Natural killer cell (primary cell): ENCODE measurements around the gene MRPL41. TPM values are rescaled to one million over a fixed set of nuclear protein-coding genes. Genes with fewer than 3 reads are reported as not detected.

Experiments used
- ATAC-seq, 3 donors: fragments of 150-1000 bp in 2 of 3; fragments of 200-7000 bp in 1 of 3; cut with Tn5 transposase; 1 replicate in 1 of 3; 2 replicates in 2 of 3; pipeline ENCODE4 v1.10.0; 2021; ENCODE audit warnings: mild to moderate bottlenecking in 2 of 3, moderate library complexity in 2 of 3
- DNase-seq, 2 donors: peaks; one replicate each; pipeline versions ENCODE4 v3.0.0 to v3.0.0-alpha.2; 2013 to 2021; ENCODE audit warnings: mixed read lengths in 1 of 2
- H3K27ac ChIP-seq: one replicate; pipeline ENCODE4 v1.5.1; 2013; ENCODE audit warnings: mild to moderate bottlenecking, low read length
- H3K27me3 ChIP-seq: one replicate; pipeline ENCODE4 v1.6.1; 2013; ENCODE audit warnings: low read length; ENCODE audit not compliant: control insufficient read depth, insufficient read depth
- H3K36me3 ChIP-seq: one replicate; pipeline ENCODE4 v1.6.1; 2013; ENCODE audit warnings: low read length; ENCODE audit not compliant: control insufficient read depth, insufficient read depth
- H3K4me1 ChIP-seq: one replicate; pipeline ENCODE4 v1.6.1; 2013; ENCODE audit warnings: low read length; ENCODE audit not compliant: control insufficient read depth, insufficient read depth
- H3K4me3 ChIP-seq: one replicate; pipeline ENCODE4 v1.5.1; 2013; ENCODE audit warnings: low read length
- H3K9me3 ChIP-seq: one replicate; pipeline ENCODE4 v1.6.1; 2013; ENCODE audit warnings: low read length; ENCODE audit not compliant: control insufficient read depth, insufficient read depth
- H3K27ac Mint-ChIP-seq, 2 donors: one replicate each; pipeline ENCODE4 v1.8.0; 2022; ENCODE audit warnings: mild to moderate bottlenecking in 2 of 2, mixed read lengths in 2 of 2, moderate library complexity in 1 of 2
- H3K27me3 Mint-ChIP-seq, 2 donors: one replicate each; pipeline ENCODE4 v1.8.0; 2022; ENCODE audit warnings: low read depth in 2 of 2, mixed read lengths in 2 of 2
- H3K36me3 Mint-ChIP-seq: one replicate; pipeline ENCODE4 v1.8.0; 2022; ENCODE audit warnings: mixed read lengths
- H3K4me1 Mint-ChIP-seq, 2 donors: one replicate each; pipeline ENCODE4 v1.8.0; 2022; ENCODE audit warnings: mixed read lengths in 2 of 2
- H3K4me3 Mint-ChIP-seq: one replicate; pipeline ENCODE4 v1.8.0; 2022; ENCODE audit warnings: mild to moderate bottlenecking, moderate library complexity, mixed read lengths
- H3K9me3 Mint-ChIP-seq, 2 donors: one replicate each; pipeline ENCODE4 v1.8.0; 2022; ENCODE audit warnings: mixed read lengths in 2 of 2
- WGBS: methylation state at CpG from one replicate; pipeline ENCODE4 v1.1.7; 2013; ENCODE audit warnings: missing lambda C conversion rate; ENCODE audit not compliant: insufficient coverage; 5-methylcytosine and 5-hydroxymethylcytosine counted together
- intact Hi-C: fragments of 100-400 bp; cut with micrococcal nuclease; formaldehyde crosslinking; loops from one replicate; pipeline ENCODE4 v1.14.2; 2022
- total RNA-seq, 4 donors: library from RNA; stranded (reverse); fragments of 120-200 nt in 1 of 4; gene quantifications; one replicate each; pipeline versions ENCODE4 v1.2.3 to v1.2.4, GENCODE V29; 2013 to 2022
- TF ChIP-seq, protein P1 (sequence below): fragments of 200-600 bp; IDR thresholded peaks from one replicate; pipeline ENCODE4 v1.8.0; 2022; ENCODE audit warnings: antibody characterized with exemption

Gene MRPL41
- total RNA-seq, 3 donors from 2014 or later (not counting 1 experiment from before 2014, with no cell fraction given): 11.5 to 17.9 (median 16.8) TPM

DNA sequence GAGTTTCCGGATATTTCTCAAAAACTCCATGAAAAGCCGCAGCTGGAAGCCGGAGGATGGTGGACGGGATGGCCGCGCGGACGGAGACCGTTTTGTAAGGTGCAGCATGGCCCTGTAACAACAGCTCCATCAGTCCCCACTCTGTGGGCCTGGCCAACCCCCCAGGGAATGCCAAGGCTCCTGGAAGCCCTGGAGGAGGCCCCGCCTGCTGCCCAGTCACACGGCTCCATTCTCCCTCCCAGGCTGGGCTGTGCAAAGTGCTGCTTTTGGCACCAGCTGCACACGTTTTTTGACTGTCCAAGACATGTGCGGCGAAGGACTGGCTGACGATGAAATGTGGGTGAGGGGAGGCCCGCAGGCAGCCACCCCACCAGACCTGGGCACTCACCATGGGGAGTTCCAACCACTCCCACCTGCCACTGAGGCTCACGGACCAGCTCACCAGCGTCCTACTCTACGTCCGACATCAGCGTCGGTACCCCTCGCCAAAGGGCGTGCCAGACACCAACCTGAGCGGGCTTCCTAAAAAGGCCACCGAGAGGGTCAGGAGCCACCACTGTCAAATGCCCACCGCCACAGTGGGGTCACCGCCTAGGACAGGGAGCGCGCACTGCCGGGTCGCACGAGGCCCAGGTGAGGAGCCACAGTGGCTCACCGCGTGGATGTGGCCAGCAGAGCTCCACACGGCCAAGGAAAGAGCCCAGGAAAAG, 28.8 kb upstream of the MRPL41 start:
- Mint-ChIP-seq H3K36me3 (no peaks in the 10 kb centered on the region), H3K9me3 (no peaks in the 10 kb centered on the region), H3K4me1 (peaks cover 12 to 14% of the 10 kb centered on the region in 2 donors), H3K4me3 (no peak overlapping the region), H3K27me3 (no peaks in the 10 kb centered on the region), H3K27ac (no peak overlapping the region)
- Histone ChIP-seq H3K4me1 (peaks cover 16% of the 10 kb centered on the region), H3K27ac (no peak overlapping the region), H3K4me3 (no peak overlapping the region), H3K9me3 (no peaks in the 10 kb centered on the region), H3K36me3 (no peaks in the 10 kb centered on the region), H3K27me3 (no peaks in the 10 kb centered on the region)
- ATAC-seq (no peak), DNase-seq (no peak)
- 96% methylated on average over 36 of the region's 36 CpGs for WGBS
- intact Hi-C loops: loop anchor here (2.0 to 10.0 kb wide), 2 partner anchors 98 to 228 kb away; no protein-coding TSS in a partner anchor
- TF ChIP-seq, protein P1, sequence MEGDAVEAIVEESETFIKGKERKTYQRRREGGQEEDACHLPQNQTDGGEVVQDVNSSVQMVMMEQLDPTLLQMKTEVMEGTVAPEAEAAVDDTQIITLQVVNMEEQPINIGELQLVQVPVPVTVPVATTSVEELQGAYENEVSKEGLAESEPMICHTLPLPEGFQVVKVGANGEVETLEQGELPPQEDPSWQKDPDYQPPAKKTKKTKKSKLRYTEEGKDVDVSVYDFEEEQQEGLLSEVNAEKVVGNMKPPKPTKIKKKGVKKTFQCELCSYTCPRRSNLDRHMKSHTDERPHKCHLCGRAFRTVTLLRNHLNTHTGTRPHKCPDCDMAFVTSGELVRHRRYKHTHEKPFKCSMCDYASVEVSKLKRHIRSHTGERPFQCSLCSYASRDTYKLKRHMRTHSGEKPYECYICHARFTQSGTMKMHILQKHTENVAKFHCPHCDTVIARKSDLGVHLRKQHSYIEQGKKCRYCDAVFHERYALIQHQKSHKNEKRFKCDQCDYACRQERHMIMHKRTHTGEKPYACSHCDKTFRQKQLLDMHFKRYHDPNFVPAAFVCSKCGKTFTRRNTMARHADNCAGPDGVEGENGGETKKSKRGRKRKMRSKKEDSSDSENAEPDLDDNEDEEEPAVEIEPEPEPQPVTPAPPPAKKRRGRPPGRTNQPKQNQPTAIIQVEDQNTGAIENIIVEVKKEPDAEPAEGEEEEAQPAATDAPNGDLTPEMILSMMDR: no peak

DNA sequence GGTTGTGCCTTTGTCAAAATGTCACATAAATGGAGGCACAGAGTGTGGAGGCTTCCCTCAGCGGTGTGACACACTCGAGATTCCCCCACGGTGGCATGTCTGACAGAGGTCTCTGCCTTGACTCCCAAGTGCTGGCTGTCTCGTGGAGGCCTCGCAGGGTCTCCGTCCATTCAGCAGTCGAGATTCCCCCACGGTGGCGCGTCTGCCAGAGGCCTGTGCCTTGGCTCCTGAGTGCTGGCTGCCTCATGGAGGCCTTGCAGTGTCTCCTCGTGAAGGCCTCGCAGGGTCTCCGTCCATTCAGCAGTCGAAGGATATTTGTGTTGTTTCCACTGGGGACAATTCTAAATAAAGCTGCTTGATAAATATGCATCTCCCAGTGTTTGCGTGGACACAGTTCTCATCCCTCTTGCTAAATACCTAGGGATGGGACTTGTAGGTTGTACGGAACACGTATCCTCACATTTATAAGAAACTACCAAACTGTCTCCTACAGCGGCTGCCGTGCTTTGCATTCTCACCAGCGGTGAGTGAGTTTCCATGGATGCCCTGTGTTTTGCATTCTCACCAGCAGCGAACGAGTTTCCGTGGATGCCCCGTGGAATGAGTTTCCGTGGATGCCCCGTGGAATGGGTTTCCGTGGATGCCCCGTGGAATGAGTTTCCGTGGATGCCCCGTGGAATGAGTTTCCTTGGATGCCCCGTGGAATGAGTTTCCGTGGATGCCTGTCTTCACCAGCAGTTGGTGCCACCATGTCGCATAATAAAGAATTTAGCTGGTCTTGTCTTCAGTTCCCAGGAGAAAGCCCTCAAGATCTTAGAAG, 27.3 kb upstream of the MRPL41 start:
- H3K36me3 ChIP-seq: no peaks in the 10 kb centered on the region
- DNase-seq (no peak), ATAC-seq (no peak)
- peaks cover 12 to 14% of the 10 kb centered on the region in 2 donors for H3K4me1 Mint-ChIP-seq
- H3K27me3 Mint-ChIP-seq: no peaks in the 10 kb centered on the region
- WGBS: 94% methylated on average over 33 of the region's 33 CpGs
- intact Hi-C loops: loop anchor here (10.0 kb wide), 1 partner anchor 230 kb away; no protein-coding TSS in a partner anchor
- peaks cover 16% of the 10 kb centered on the region for H3K4me1 ChIP-seq
- no peaks in the 10 kb centered on the region for H3K36me3 Mint-ChIP-seq
- H3K27ac Mint-ChIP-seq: no peak overlapping the region
- H3K27me3 ChIP-seq: no peaks in the 10 kb centered on the region
- H3K9me3 Mint-ChIP-seq: no peaks in the 10 kb centered on the region
- no peaks in the 10 kb centered on the region for H3K9me3 ChIP-seq
- TF ChIP-seq, protein P1: no peak
- H3K4me3 Mint-ChIP-seq: no peak overlapping the region
- H3K4me3 ChIP-seq: no peak overlapping the region
- no peak overlapping the region for H3K27ac ChIP-seq

DNA sequence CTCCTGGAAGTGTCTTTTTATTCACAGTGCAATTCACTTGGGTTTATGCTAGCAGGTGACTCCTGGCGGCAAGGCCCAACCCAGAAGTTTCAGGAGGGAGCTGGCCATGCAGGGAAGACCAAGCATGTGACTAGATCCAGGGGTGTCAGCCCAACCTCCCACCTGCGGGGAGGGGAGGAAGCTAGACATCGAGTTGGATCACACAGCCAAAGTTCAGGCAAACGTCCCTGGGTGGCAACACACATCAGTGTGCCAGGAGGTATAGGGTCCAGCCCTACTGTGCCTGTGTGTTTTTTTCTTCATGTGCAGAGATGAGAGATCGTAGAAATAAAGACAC, 26.7 kb upstream of the MRPL41 start:
- DNase-seq (no peak), ATAC-seq (no peak)
- Mint-ChIP-seq H3K36me3 (no peaks in the 10 kb centered on the region), H3K27me3 (no peaks in the 10 kb centered on the region), H3K4me1 (peaks cover 12 to 14% of the 10 kb centered on the region in 2 donors), H3K4me3 (no peak overlapping the region), H3K9me3 (no peaks in the 10 kb centered on the region), H3K27ac (no peak overlapping the region)
- H3K36me3 ChIP-seq: no peaks in the 10 kb centered on the region
- H3K4me1 ChIP-seq: peaks cover 16% of the 10 kb centered on the region
- intact Hi-C loops: loop anchor here (10.0 kb wide), 1 partner anchor 230 kb away; no protein-coding TSS in a partner anchor
- no peaks in the 10 kb centered on the region for H3K9me3 ChIP-seq
- no peak overlapping the region for H3K4me3 ChIP-seq
- H3K27ac ChIP-seq: no peak overlapping the region
- TF ChIP-seq, protein P1: no peak
- 92% methylated on average over 4 of the region's 5 CpGs for WGBS
- H3K27me3 ChIP-seq: no peaks in the 10 kb centered on the region
